GM10248 (cell line): Measurements from ENCODE around the gene GTPBP1.

Experiments
- CTCF ChIA-PET: fragments of 300-600 bp; sonication (Branson Sonifier 250); formaldehyde crosslinking; extraction: SDS; loops from one replicate; lab custom pipeline; 2021; ENCODE audit warnings: antibody characterized with exemption; lab: Yijun Ruan, JAX
- POLR2A ChIA-PET: fragments of 350-650 bp; sonication (Branson Sonifier 250); formaldehyde crosslinking; extraction: SDS; loops from one replicate; lab custom pipeline; 2020; ENCODE audit warnings: antibody characterized with exemption; lab: Yijun Ruan, JAX
- DNase-seq: peaks from one replicate; pipeline ENCODE4 v3.0.0; 2012; ENCODE audit errors: extremely low spot score
- CTCF ChIP-seq: IDR thresholded peaks from 2 replicates; pipeline ENCODE4 v1.5.1; 2012; ENCODE audit warnings: mild to moderate bottlenecking, low read depth; ENCODE audit errors: extremely low read depth, missing control alignments, control extremely low read depth

The GTPBP1 gene

GRCh38 chr22:38772623-38772873 lies 66.8 kb downstream of the GTPBP1 start:
- CTCF ChIA-PET, result no interaction called here
- DNase-seq, result no peak
- POLR2A ChIA-PET, result no interaction called here
- TF ChIP-seq CTCF, result no peak

- CTCF ChIA-PET, result no interaction called here
Measured at GRCh38 chr22:38773363-38773946, 67.7 kb downstream of the GTPBP1 start.

GRCh38 chr22:38774496-38775166 lies 68.9 kb downstream of the GTPBP1 start:
- DNase-seq, result no peak
- CTCF ChIA-PET, result no interaction called here
- POLR2A ChIA-PET, result no interaction called here
- TF ChIP-seq CTCF, result no peak

More at GRCh38 chr22:38773363-38773946, 67.7 kb downstream of the GTPBP1 start:
- no peak for TF ChIP-seq CTCF
- DNase-seq, result no peak
- POLR2A ChIA-PET, result no interaction called here

- CTCF ChIA-PET, result interaction anchor here (1.0 kb wide), 1 partner anchor 9 kb away, joined by 3 read pairs; no protein-coding TSS in a partner anchor
- no peak for TF ChIP-seq CTCF
- POLR2A ChIA-PET, result interaction anchor here (1.0 kb wide), 1 partner anchor 544 kb away, joined by 3 read pairs; the partner anchor contains the start of gene RPL3
- DNase-seq, result no peak
Measured at GRCh38 chr22:38775656-38776055, 69.9 kb downstream of the GTPBP1 start.

GRCh38 chr22:38776086-38776485 lies 70.3 kb downstream of the GTPBP1 start:
- DNase-seq, result no peak
- CTCF ChIA-PET, result interaction anchor here (1.0 kb wide), 1 partner anchor 10 kb away, joined by 3 read pairs; no protein-coding TSS in a partner anchor
- no peak for TF ChIP-seq CTCF
- POLR2A ChIA-PET, result interaction anchor here (1.0 kb wide), 1 partner anchor 544 kb away, joined by 3 read pairs; the partner anchor contains the start of gene RPL3

- DNase-seq, result no peak
- CTCF ChIA-PET, result interaction anchor here (0.7 to 2.2 kb wide), 3 partner anchors 8 to 93 kb away, joined by 3 to 11 read pairs (median 4); no protein-coding TSS in a partner anchor
- no peak for TF ChIP-seq CTCF
- POLR2A ChIA-PET, result no interaction called here
Measured at GRCh38 chr22:38777087-38777671, 71.4 kb downstream of the GTPBP1 start.
